Spleen (tissue), 11 donors: Measurements from ENCODE around the gene FN3K. TPM values are rescaled to one million over a fixed set of nuclear protein-coding genes. Genes with fewer than 3 reads are reported as not detected.

Experiments
- DNase-seq: peaks from one replicate; pipeline ENCODE4 v3.0.0-alpha.2; 2020
- H3K27ac ChIP-seq, 8 donors: fragments of 200-600 bp; sonication (generic) in 7 of 8; 1 replicate in 4 of 8; 2 replicates in 4 of 8; pipeline versions ENCODE4 v1.5.0 to v1.8.0; 2016 to 2021; ENCODE audit warnings: inconsistent platforms in 4 of 8, mild to moderate bottlenecking in 4 of 8, moderate library complexity in 1 of 8
- H3K27me3 ChIP-seq, 7 donors: fragments of 200-600 bp; sonication (generic) in 6 of 7; replicated peaks in 1 of 7; 1 replicate in 4 of 7; 2 replicates in 3 of 7; pipeline versions ENCODE4 v1.5.0 to v1.8.0; 2016 to 2021; ENCODE audit warnings: inconsistent platforms in 3 of 7, mild to moderate bottlenecking in 1 of 7
- H3K36me3 ChIP-seq, 6 donors: fragments of 200-600 bp; sonication (generic) in 5 of 6; 1 replicate in 4 of 6; 2 replicates in 2 of 6; pipeline versions ENCODE4 v1.5.0 to v1.8.0; 2016 to 2021; ENCODE audit warnings: inconsistent platforms in 2 of 6
- H3K4me1 ChIP-seq, 6 donors: fragments of 200-600 bp; sonication (generic) in 5 of 6; 1 replicate in 3 of 6; 2 replicates in 3 of 6; pipeline versions ENCODE4 v1.5.0 to v1.8.0; 2016 to 2021; ENCODE audit warnings: inconsistent platforms in 3 of 6
- H3K4me3 ChIP-seq, 8 donors: fragments of 200-600 bp; sonication (generic) in 7 of 8; 1 replicate in 4 of 8; 2 replicates in 4 of 8; pipeline versions ENCODE4 v1.5.0 to v1.8.0; 2016 to 2021; ENCODE audit warnings: inconsistent platforms in 4 of 8, mild to moderate bottlenecking in 4 of 8, moderate library complexity in 2 of 8
- H3K9me3 ChIP-seq, 8 donors: fragments of 200-600 bp; sonication (generic) in 7 of 8; 1 replicate in 4 of 8; 2 replicates in 4 of 8; pipeline versions ENCODE4 v1.5.0 to v1.8.0; 2016 to 2021; ENCODE audit warnings: inconsistent platforms in 4 of 8
- CTCF ChIP-seq, 11 experiments: fragments of 200-600 bp in 7 of 11; fragments of 450-650 bp in 4 of 11; sonication (generic) in 4 of 11; IDR thresholded peaks in 8 of 11; conservative IDR thresholded peaks in 3 of 11; 1 replicate in 7 of 11; 2 replicates in 4 of 11; pipeline versions ENCODE4 v1.4.0 to v1.8.0; 2016 to 2021; ENCODE audit warnings: antibody characterized with exemption in 11 of 11, inconsistent platforms in 4 of 11, mild to moderate bottlenecking in 1 of 11
- POLR2A ChIP-seq, 3 donors: fragments of 450-650 bp; IDR thresholded peaks; one replicate each; pipeline ENCODE4 v1.5.1; 2017; ENCODE audit warnings: antibody characterized with exemption in 3 of 3, mild to moderate bottlenecking in 1 of 3
- POLR2AphosphoS5 ChIP-seq, 3 donors: sonication (generic); formaldehyde crosslinking; IDR thresholded peaks; one replicate each; pipeline ENCODE4 v1.5.1; 2017; ENCODE audit warnings: antibody characterized with exemption in 3 of 3
- WGBS, 5 donors: extraction: QIAGEN DNeasy Blood & Tissue Kit in 3 of 5; methylation state at CpG; one replicate each; pipeline versions ENCODE4 v1.1.5 to v1.1.7; 2013 to 2018; 5-methylcytosine and 5-hydroxymethylcytosine counted together
- intact Hi-C: fragments of 100-400 bp; cut with DNase I; formaldehyde crosslinking; loops from one replicate; pipeline ENCODE4 v1.15.0; 2023; ENCODE audit warnings: low total_unique reads
- polyA plus RNA-seq, 3 donors: library from polyadenylated mRNA; stranded (reverse); fragments of 200-250 nt; gene quantifications; one replicate each; pipeline ENCODE4 v1.2.1, GENCODE V29; 2013
- total RNA-seq, 7 donors: library from RNA; depleted of rRNA in 3 of 7; stranded (reverse); fragments of >200 nt in 3 of 7; fragmentation: NEBNext Ultra II Directional in 4 of 7; extraction: Animal tissue kit (Norgen Biotek cat#: 25700) in 4 of 7; gene quantifications; one replicate each; pipeline versions ENCODE4 v1.1.0 to v1.2.1, GENCODE V29; 2016 to 2021
- donor health status: healthy with polysubstance abuse.
- donor health status: DM: no; HTN: no; CAD: no; lungs with moderate emphysema.
- donor health status: DM: no; HTN: no; CAD: no.
- donor health status: Bipolar disorder and iron deficiency.
- donor health status: healthy.
- donor health status: DM: no; HTN: no; CAD: no.
- donor health status: DM: yes; HTN: yes; CAD: no.

The FN3K gene
- total and polyA plus RNA-seq, 10 donors = 1.4 to 14.1 (median 6.3) TPM

- WGBS, 5 donors = 88 to 91% (median 90%) methylated on average over 47 to 48 of the region's 48 CpGs
- Histone ChIP-seq H3K27ac (no peak overlapping the region), H3K27me3 (no peaks in the 10 kb centered on the region), H3K4me1 (peaks cover 0 to under 1% (median under 1%) of the 10 kb centered on the region in 6 donors), H3K4me3 (no peak overlapping the region), H3K36me3 (peaks cover 3 to 86% (median 24%) of the 10 kb centered on the region in 6 donors), H3K9me3 (peaks cover 0 to 20% (median 12%) of the 10 kb centered on the region in 8 donors)
- no peak for TF ChIP-seq POLR2A (IDR thresholded peaks at IDR 0.05)
- TF ChIP-seq CTCF (IDR thresholded peaks at IDR 0.05 in 8 of 11, conservative IDR thresholded peaks at IDR 0.05 in 3 of 11) = no peak
- no peak for TF ChIP-seq POLR2AphosphoS5 (IDR thresholded peaks at IDR 0.05)
- peak; percentile 64 for DNase-seq
- intact Hi-C loops = no loop called here
Measured at GRCh38 chr17:82729479-82730260, 5.7 kb upstream of the FN3K start.

GRCh38 chr17:82732118-82732743 is 3.2 kb upstream of the FN3K start:
- Histone ChIP-seq H3K4me3 (no peak overlapping the region), H3K9me3 (peaks cover 0 to 20% (median 12%) of the 10 kb centered on the region in 8 donors), H3K27ac (no peak overlapping the region), H3K27me3 (peaks cover 0 to 22% (median 0%) of the 10 kb centered on the region in 7 donors), H3K4me1 (peaks cover 4 to 24% (median 16%) of the 10 kb centered on the region in 6 donors), H3K36me3 (peaks cover 3 to 60% (median 11%) of the 10 kb centered on the region in 6 donors)
- intact Hi-C loops = no loop called here
- 91 to 98% (median 93%) methylated on average over 12 to 13 of the region's 13 CpGs for WGBS, 5 donors
- TF ChIP-seq POLR2A (IDR thresholded peaks at IDR 0.05) = no peak
- TF ChIP-seq CTCF (IDR thresholded peaks at IDR 0.05 in 8 of 11, conservative IDR thresholded peaks at IDR 0.05 in 3 of 11) = no peak
- no peak for TF ChIP-seq POLR2AphosphoS5 (IDR thresholded peaks at IDR 0.05)
- no peak for DNase-seq

- Histone ChIP-seq H3K36me3 (peaks cover 0 to 47% (median 11%) of the 10 kb centered on the region in 6 donors), H3K4me1 (peaks cover 4 to 24% (median 16%) of the 10 kb centered on the region in 6 donors), H3K9me3 (peaks cover 0 to 33% (median 25%) of the 10 kb centered on the region in 8 donors), H3K4me3 (peak overlapping the region in 2 of 8 donors; percentile 70 to 73), H3K27ac (no peak overlapping the region), H3K27me3 (peaks cover 0 to 22% (median 0%) of the 10 kb centered on the region in 7 donors)
- 89 to 93% (median 92%) methylated on average over 13 to 18 of the region's 18 CpGs for WGBS, 5 donors
- intact Hi-C loops = no loop called here
- DNase-seq = no peak
- no peak for TF ChIP-seq POLR2A (IDR thresholded peaks at IDR 0.05)
- TF ChIP-seq CTCF (IDR thresholded peaks at IDR 0.05 in 8 of 11, conservative IDR thresholded peaks at IDR 0.05 in 3 of 11) = no peak
- no peak for TF ChIP-seq POLR2AphosphoS5 (IDR thresholded peaks at IDR 0.05)
Measured at GRCh38 chr17:82736511-82737185, 1.2 kb downstream of the FN3K start.
